ENCODE data around the gene ZFYVE19.
"Not testable (repeated sequence)": the region's sequence is repeated elsewhere in the genome, so short reads cannot be mapped to it uniquely, and the experiment has no call there.

ZFYVE19 gene

GRCh38 chr15:40847223-40847961 is 40.5 kb downstream of the ZFYVE19 start:
- peak; percentile 71 for DNase-seq

DNA sequence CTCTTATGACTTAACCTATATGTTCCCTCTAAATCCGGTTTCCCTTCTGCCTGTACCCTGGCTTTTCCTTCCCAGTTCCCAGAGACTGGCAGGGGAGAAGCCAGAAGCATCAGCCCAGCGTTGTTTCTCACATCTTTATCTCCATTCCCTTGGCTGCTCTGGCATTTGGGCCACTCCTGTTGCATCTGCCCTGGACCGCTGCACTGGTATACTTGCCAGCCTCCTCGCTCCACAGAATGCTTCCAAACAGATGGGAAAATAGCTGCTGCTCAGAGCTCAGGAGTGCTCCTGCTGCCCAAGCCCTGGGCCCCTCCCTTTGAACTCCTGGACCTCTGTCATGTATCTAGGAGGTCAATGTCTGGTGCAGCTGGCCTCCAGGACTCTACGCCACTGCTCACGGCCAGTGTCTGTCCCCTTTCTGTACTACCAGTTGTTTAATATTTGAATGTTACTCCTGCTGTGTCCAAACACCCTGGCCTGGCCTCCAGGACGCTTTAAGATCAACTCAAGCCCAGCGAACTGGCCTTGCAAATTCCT is 43.8 kb downstream of the ZFYVE19 start:
- DNase-seq: no peak

GRCh38 chr15:40852529-40852928 is 45.6 kb downstream of the ZFYVE19 start:
- DNase-seq: no peak

DNA sequence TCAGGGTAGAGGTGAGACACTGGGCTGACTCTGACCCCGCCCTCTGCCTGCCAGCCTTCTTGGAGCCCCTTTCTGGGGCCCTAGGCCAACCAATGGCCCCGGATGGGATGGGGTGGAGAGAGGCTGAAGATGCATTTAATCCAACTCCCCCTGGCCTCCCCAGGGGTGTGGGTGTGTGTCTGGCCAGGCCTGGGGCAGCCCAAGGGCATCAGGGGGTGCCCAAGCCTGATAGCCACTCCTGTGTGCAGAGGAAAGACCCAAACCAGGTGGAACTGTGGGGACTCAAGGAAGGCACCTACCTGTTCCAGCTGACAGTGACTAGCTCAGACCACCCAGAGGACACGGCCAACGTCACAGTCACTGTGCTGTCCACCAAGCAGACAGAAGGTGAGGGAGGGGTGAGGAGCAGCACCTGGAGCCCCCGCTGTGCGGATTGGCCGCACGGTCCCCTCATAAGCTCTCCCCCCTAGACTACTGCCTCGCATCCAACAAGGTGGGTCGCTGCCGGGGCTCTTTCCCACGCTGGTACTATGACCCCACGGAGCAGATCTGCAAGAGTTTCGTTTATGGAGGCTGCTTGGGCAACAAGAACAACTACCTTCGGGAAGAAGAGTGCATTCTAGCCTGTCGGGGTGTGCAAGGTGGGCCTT is 46.5 kb downstream of the ZFYVE19 start:
- no peak for DNase-seq

DNA sequence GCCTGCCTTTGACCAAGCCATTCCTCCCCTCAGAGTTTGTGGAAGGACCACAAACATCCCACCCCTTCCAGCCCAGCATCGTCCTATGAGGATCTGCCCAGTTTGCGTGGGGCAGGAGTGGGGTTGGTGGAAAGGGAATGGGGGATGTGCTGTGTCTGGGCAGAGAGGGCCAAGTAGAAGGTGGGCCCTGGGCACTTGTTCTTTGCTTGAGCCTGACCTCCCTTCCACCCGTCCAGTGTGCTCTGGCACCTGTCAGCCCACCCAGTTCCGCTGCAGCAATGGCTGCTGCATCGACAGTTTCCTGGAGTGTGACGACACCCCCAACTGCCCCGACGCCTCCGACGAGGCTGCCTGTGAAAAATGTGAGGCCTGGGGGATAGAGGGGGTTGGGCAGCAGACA is 47.3 kb downstream of the ZFYVE19 start:
- DNase-seq: no peak

- no peak for DNase-seq
These were observed 48.9 kb downstream of the ZFYVE19 start for GRCh38 chr15:40855706-40856234.

DNA sequence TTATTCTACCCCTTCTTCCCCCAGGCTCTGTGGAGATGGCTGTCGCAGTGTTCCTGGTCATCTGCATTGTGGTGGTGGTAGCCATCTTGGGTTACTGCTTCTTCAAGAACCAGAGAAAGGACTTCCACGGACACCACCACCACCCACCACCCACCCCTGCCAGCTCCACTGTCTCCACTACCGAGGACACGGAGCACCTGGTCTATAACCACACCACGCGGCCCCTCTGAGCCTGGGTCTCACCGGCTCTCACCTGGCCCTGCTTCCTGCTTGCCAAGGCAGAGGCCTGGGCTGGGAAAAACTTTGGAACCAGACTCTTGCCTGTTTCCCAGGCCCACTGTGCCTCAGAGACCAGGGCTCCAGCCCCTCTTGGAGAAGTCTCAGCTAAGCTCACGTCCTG is 49.9 kb downstream of the ZFYVE19 start:
- no peak for DNase-seq

- DNase-seq: peak; percentile 57
These were observed 50.9 kb downstream of the ZFYVE19 start for GRCh38 chr15:40857601-40858341.

DNA sequence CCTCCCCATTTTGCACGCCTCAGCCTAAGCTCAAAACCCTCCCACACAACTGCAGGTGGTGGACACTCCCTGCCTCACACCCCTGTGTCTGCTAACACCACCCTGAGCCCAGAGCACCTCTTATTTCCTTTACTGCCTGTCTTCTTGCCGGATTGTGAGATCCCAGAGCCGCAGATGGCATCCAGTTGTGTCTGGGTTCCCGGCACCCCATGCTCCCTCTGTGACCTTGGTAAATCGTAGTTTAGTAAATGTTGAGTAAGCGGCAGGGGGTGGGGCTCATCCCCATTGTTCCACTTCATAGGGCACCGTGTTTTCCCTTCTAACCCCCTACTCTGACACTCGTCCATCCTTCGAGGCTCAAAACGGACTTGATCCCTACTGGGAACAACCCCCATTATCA is 51.8 kb downstream of the ZFYVE19 start:
- no peak for DNase-seq

GRCh38 chr15:40859206-40859851 is 52.4 kb downstream of the ZFYVE19 start:
- DNase-seq: no peak

GRCh38 chr15:40861147-40861546 is 54.3 kb downstream of the ZFYVE19 start:
- DNase-seq: not testable (repeated sequence)

- no peak for DNase-seq
These were observed 56.9 kb downstream of the ZFYVE19 start for GRCh38 chr15:40863660-40864270.
